Stimulated activated memory B cell treated with anti-CD40 and anti-IgM and Interleukin-4, amounts not matched to agents 10 μg/mL and 1 μg/mL and 100 μg/mL, for 72 hours (primary cell): Measurements from ENCODE around the gene WWC1.

Experiments
- ATAC-seq: fragments of 150-1000 bp; cut with Tn5 transposase; 2 replicates; pipeline ENCODE4 v1.10.0; 2021
- H3K27ac Mint-ChIP-seq: one replicate; pipeline ENCODE4 v1.8.0; 2022; ENCODE audit warnings: mild to moderate bottlenecking, mixed read lengths
- H3K27me3 Mint-ChIP-seq: one replicate; pipeline ENCODE4 v1.8.0; 2022; ENCODE audit warnings: mixed read lengths
- H3K36me3 Mint-ChIP-seq: one replicate; pipeline ENCODE4 v1.8.0; 2022; ENCODE audit warnings: mixed read lengths
- H3K4me1 Mint-ChIP-seq: one replicate; pipeline ENCODE4 v1.8.0; 2022; ENCODE audit warnings: mixed read lengths
- H3K4me3 Mint-ChIP-seq: one replicate; pipeline ENCODE4 v1.8.0; 2022; ENCODE audit warnings: mild to moderate bottlenecking, moderate library complexity, mixed read lengths
- H3K9me3 Mint-ChIP-seq: one replicate; pipeline ENCODE4 v1.8.0; 2022; ENCODE audit warnings: mixed read lengths

WWC1 gene

DNA sequence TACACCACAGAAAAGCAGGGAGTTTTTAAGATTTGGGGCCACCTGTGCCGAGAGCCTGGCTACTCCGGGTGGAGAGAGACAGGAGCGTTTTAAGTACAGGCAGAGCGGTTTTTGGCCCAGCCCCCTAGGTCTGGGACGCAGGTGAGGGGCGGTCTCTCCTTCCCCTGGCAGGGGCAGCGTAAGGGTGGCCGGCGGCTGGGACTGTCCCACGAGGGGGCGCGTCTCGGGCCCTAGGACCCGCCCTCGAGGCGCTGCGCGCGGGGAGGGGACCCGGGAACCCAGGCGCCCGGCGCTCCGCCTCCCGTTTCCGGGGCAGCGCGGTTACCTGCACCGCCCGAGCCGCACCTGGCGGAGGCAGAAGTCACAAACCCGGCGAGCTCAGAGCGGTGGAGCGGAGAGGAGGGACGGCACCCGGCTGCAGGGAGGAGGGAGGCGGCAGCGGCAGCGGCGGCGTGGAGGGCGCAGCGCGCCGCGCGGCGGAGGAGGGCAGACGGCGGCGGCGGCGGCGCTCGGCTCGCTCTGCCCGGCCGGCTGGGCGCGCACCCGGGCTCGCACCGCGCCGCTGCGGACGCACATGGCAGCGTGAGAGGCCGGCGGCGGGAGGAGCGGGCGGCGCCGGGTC is at the start of gene WWC1:
TSS of gene WWC1 (plus strand) at position 304 of the 622 bp plus-strand sequence. CDS start 508 bp downstream, outside the sequence.
- H3K4me1 Mint-ChIP-seq: peaks cover 8% of the 10 kb centered on the region
- H3K36me3 Mint-ChIP-seq: no peaks in the 10 kb centered on the region
- H3K27ac Mint-ChIP-seq: no peak within 1 kb of the TSS
- H3K27me3 Mint-ChIP-seq: peaks cover 50% of the 10 kb centered on the region
- H3K9me3 Mint-ChIP-seq: peaks cover 4% of the 10 kb centered on the region
- ATAC-seq: peak; percentile 87
- H3K4me3 Mint-ChIP-seq: peak within 1 kb of the TSS; percentile 70

DNA sequence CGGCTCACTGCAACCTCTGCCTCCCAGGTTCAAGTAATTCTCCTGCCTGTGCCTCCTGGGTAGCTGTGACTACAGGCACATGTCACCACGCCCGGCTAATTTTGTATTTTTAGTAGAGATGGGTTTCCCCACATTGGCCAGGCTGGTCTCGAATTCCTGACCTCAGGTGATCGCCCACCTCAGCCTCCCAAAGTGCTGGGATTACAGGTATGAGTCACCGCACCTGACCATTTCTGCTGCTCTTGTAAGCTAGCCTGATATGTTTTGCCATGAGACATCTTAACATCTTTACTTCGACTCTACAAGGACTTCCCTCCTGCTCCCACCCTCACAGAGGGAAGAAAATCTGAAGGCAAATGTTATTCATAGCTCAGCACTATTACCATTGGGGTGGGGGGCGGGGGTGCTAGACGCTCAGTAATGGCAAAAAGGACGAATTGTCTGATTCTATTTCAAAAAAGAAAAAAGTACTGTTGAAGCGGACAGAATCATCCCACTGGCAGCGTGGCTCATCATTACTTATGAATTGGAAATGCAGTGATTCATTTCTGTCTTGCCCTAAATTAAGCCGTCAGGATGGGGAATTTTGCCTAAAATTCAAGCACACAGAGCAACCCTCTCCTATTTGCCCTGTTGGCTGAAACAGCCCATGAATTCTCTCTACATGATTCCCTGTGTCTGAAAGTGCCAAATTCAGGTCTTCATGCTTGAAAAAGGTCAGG is 46.4 kb upstream of the WWC1 start:
- H3K27ac Mint-ChIP-seq: no peak overlapping the region
- ATAC-seq: no peak
- H3K4me3 Mint-ChIP-seq: no peak overlapping the region
- peaks cover 5% of the 10 kb centered on the region for H3K9me3 Mint-ChIP-seq
- no peaks in the 10 kb centered on the region for H3K4me1 Mint-ChIP-seq
- H3K27me3 Mint-ChIP-seq: peaks cover 9% of the 10 kb centered on the region
- no peaks in the 10 kb centered on the region for H3K36me3 Mint-ChIP-seq

DNA sequence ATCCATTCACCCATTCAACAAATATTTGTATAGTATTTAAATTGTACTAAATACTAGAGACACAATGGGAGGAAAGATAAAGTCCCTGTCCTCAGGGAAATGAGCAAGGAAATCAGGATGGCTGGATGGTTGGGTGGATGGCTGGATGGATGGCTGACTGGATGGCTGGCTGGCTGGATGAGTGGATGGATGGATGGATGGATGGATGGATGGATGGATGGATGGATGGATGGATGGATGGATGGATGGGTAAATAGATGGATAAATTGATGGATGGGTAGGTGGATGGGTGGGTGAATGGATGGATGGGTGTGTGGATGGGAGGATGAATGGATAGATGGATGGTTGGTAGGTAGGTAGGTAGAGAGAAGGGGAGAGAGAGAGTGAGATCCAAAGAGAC is 41.5 kb upstream of the WWC1 start:
- Mint-ChIP-seq H3K9me3 (peaks cover 11% of the 10 kb centered on the region), H3K36me3 (no peaks in the 10 kb centered on the region), H3K4me1 (no peaks in the 10 kb centered on the region), H3K4me3 (no peak overlapping the region), H3K27me3 (peaks cover 9% of the 10 kb centered on the region), H3K27ac (no peak overlapping the region)
- no peak for ATAC-seq

DNA sequence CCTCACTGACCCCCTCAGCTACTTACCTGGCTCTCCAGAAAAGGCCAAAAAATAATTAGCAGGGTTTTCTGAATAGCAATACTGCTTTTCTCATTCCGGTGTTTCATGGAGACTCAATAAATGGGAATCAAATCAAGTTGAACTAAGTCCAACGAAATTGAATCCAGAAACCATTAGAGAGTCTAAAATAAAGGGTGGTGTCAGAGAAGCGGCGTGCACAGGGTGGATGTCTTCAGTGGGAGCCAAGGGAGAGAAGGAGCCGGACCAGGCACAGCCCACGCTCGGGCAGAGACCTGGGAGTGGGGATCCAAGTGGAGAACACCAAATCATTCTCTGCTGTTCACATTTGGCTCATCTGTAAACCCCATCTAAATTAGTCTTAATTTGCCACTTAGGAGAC is 40.2 kb upstream of the WWC1 start:
- Mint-ChIP-seq H3K27me3 (peaks cover 9% of the 10 kb centered on the region), H3K4me3 (no peak overlapping the region), H3K27ac (no peak overlapping the region), H3K9me3 (peaks cover 11% of the 10 kb centered on the region), H3K4me1 (no peaks in the 10 kb centered on the region), H3K36me3 (no peaks in the 10 kb centered on the region)
- ATAC-seq: no peak

DNA sequence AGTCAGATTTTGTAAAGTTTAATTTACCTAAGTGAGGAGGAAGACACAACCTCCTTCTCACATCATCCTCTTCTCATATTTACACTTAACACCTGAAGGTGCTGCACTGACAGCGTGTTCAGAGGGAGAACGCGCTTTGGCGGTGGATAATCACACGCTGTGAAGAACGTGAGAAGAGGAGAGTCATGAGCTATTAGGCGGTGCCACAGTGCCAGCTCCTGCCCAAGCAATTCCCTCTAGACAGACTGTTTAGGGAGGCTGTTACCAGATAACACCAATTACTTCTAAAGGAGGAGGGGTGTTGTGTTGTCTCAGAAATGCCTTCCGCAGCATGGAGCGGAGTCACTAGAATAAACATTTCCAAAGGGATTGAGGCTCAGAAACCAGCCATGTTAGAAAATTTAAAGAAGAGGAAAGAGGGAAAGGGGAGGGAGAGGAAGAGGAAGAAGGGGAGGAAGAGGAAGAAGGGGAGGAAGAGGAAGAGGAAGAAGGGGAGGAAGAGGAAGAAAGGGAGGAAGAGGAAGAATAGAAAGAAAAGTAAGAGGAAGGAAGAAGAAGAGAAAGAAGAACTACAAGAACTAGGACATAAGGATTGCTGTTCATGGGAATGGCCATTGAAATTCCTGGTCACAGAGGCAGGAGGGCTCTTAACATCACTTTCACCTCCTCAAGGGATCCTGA is 37.3 kb upstream of the WWC1 start:
- Mint-ChIP-seq H3K36me3 (no peaks in the 10 kb centered on the region), H3K4me1 (no peaks in the 10 kb centered on the region), H3K4me3 (no peak overlapping the region), H3K27me3 (no peaks in the 10 kb centered on the region), H3K9me3 (peaks cover 11% of the 10 kb centered on the region), H3K27ac (no peak overlapping the region)
- no peak for ATAC-seq

DNA sequence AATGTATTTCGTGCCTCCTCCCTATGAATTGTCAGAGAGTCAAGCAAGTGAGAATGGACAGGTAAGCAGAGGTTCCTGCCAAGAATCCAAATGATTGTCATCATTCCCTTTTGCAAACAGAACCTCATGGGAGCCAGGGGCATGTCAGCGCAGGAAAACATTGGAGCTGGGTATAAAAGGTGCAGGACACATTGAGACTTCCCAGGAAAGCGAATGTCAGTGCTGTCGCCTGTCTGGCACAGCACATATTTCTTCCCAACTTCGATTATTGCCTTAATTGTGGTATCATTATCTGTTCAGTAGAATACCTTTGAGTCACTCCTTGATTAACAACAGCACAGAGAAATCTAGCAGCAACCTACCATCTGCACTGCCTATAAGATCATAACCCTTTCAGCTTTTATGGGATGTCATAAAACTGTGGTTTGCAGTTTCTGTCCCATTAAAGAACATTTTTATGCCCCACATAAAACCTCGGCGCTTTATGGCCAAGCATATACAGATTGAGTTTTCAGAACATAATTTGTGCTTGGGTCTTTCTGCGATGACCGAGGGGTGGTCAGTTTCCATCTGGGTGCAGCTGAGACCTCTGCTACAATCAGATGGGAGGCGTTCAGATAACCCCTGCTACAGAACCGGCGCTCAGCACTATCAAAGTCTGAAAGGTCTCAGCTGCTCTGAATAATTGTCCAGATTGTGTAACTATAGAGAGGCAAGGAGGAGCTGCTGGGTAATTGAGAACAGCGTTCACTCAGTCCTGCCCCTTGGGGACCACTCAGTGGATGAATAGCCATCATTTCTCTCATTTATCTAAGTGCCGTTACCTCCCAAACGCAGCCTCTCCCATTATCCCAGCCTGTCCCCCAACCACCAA is 30.9 kb upstream of the WWC1 start:
- Mint-ChIP-seq H3K27ac (no peak overlapping the region), H3K36me3 (no peaks in the 10 kb centered on the region), H3K27me3 (peaks cover 12% of the 10 kb centered on the region), H3K4me1 (no peaks in the 10 kb centered on the region), H3K9me3 (no peaks in the 10 kb centered on the region), H3K4me3 (no peak overlapping the region)
- ATAC-seq: no peak

DNA sequence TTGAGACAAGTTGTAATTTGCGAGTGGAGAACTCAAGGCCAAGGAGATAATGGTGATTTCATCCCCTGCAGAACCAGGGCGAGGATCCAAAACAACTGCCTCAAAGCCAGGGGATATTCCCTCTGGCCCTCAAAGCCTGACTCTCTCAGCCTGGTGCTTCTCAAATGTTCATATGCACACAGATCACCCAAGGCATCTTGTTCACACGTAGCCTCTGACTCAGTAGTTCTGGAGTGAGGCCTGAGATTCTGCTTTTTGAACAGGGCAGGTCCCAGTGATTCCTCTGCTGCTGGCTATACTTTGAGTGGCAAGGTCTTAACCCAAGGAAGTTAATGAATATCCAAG is 30.2 kb upstream of the WWC1 start:
- Mint-ChIP-seq H3K9me3 (no peaks in the 10 kb centered on the region), H3K27ac (no peak overlapping the region), H3K36me3 (no peaks in the 10 kb centered on the region), H3K4me3 (no peak overlapping the region), H3K4me1 (no peaks in the 10 kb centered on the region), H3K27me3 (peaks cover 12% of the 10 kb centered on the region)
- no peak for ATAC-seq

DNA sequence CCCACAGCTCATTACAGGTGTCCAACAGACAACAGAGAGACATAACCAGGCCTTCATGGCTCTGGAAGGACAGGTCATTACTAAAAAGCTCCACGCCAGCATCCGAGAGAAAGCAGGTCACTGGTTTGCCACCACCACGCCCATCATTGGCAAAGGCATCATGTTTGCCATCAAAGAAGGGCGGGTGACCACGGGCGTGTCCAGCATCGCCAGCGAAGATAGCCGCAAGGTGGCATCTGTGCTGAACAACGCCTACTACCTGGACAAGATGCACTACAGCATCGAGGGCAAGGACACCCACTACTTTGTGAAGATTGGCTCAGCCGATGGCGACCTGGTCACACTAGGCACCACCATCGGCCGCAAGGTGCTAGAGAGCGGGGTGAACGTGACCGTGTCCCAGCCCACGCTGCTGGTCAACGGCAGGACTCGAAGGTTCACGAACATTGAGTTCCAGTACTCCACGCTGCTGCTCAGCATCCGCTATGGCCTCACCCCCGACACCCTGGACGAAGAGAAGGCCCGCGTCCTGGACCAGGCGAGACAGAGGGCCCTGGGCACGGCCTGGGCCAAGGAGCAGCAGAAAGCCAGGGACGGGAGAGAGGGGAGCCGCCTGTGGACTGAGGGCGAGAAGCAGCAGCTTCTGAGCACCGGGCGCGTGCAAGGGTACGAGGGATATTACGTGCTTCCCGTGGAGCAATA is 29.3 kb upstream of the WWC1 start:
- Mint-ChIP-seq H3K9me3 (no peaks in the 10 kb centered on the region), H3K4me3 (no peak overlapping the region), H3K27ac (no peak overlapping the region), H3K27me3 (peaks cover 20% of the 10 kb centered on the region), H3K36me3 (no peaks in the 10 kb centered on the region), H3K4me1 (no peaks in the 10 kb centered on the region)
- ATAC-seq: peak; percentile 40

DNA sequence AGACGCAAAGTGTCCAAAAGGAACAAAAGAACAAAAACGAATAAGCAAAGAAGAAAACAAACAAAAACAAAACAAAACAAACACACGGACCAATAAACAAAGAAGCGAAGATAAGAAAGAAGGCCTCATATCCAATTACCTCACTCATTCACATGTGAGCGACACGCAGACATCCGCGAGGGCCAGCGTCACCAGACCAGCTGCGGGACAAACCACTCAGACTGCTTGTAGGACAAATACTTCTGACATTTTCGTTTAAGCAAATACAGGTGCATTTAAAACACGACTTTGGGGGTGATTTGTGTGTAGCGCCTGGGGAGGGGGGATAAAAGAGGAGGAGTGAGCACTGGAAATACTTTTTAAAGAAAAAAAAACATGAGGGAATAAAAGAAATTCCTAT is 28.3 kb upstream of the WWC1 start:
- ATAC-seq: no peak
- H3K36me3 Mint-ChIP-seq: no peaks in the 10 kb centered on the region
- H3K27me3 Mint-ChIP-seq: peaks cover 23% of the 10 kb centered on the region
- no peaks in the 10 kb centered on the region for H3K4me1 Mint-ChIP-seq
- no peak overlapping the region for H3K4me3 Mint-ChIP-seq
- H3K9me3 Mint-ChIP-seq: no peaks in the 10 kb centered on the region
- H3K27ac Mint-ChIP-seq: no peak overlapping the region

DNA sequence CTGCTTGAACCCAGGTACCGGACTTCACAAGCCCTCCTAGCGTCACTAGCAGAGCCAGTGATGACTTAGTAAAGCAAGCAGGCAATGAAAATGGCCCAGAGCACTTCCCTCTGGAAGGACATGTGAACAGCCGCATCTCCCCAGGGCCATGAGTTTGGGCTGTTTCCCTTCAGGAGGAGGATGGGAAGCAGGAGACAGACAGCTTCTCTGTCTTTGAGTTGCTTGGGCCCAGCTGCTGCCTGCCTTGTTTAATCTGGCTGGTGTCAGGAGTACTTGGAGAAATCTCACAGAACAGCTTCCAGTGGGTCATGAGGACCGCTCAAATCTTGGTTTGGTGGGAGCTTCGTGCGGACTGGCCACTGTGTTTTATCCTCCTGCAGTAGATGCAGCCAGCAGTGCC is 25.4 kb upstream of the WWC1 start:
- no peak for ATAC-seq
- peaks cover 13% of the 10 kb centered on the region for H3K4me1 Mint-ChIP-seq
- no peaks in the 10 kb centered on the region for H3K36me3 Mint-ChIP-seq
- no peaks in the 10 kb centered on the region for H3K9me3 Mint-ChIP-seq
- H3K4me3 Mint-ChIP-seq: no peak overlapping the region
- H3K27ac Mint-ChIP-seq: no peak overlapping the region
- peaks cover 38% of the 10 kb centered on the region for H3K27me3 Mint-ChIP-seq

DNA sequence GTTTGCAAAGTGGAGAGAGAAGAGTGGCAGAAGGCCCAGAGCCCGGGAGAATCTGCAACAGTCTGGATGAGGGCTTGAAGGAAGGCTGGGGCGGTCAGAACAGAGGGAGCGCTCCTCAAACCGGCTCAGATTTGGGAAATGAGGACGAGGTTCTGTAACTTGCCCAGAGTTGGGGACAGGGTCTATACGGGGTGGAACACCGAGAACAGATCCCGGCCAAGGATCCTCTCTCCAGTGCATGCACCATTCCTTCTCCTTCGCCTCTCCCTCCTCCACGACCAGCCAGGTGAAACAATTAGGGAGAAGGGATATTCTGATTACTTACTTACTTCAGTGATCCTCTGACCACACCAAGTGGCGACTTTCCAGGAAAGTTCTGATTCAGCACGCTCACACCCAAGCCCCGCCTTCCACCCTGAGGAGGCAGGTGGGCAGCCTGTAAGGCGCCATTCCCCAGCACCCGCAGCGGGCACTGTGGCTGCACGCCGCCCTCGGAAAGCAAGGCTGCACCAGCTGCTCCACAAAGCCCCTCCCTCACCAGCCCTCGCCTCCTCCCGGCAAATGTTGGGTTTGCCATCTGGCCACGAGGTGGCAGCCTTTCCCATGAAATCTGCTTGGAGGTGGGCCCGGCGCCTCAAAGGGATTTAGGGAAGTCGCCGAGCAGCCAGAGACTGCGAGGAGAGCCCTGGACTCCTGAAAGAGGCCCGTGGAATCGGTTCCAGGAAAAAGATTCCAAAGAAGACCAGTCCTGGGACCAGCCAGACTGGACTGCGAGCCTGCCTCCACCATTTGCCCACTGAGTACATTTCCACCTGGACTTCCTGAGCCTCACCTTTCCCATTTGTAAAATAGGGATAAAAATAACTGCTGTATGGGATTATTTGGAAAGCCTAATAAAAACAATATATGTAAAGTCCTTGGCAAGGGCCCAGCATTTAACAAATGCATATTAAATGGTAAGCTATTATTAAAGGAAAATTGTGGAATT is 22.2 kb upstream of the WWC1 start:
- ATAC-seq: peak; percentile 65
- peaks cover 13% of the 10 kb centered on the region for H3K4me1 Mint-ChIP-seq
- H3K27me3 Mint-ChIP-seq: peaks cover 44% of the 10 kb centered on the region
- peak overlapping the region; percentile 45 for H3K4me3 Mint-ChIP-seq
- H3K9me3 Mint-ChIP-seq: no peaks in the 10 kb centered on the region
- H3K36me3 Mint-ChIP-seq: no peaks in the 10 kb centered on the region
- H3K27ac Mint-ChIP-seq: no peak overlapping the region

DNA sequence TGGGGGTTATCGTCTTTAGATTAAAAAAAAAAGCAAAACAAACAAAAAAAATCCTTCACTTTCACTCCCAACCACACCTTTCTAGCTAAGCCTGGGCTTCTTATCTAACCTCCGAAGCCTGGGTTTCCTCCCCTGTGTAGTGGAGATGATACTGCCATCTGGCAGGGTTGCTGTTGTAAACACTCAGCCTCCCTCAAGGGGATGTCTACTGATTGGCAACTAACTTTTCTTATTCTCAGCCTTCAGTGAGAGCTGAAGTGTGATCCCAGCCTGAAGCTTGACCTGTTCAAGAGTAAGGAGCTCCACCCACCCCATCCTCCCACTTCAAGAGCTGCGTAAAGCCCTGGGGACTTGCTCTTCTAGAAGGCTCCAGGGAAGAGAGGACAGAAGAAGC is 21.5 kb upstream of the WWC1 start:
- H3K9me3 Mint-ChIP-seq: no peaks in the 10 kb centered on the region
- H3K27ac Mint-ChIP-seq: no peak overlapping the region
- H3K4me3 Mint-ChIP-seq: no peak overlapping the region
- ATAC-seq: no peak
- H3K27me3 Mint-ChIP-seq: peaks cover 44% of the 10 kb centered on the region
- H3K4me1 Mint-ChIP-seq: peaks cover 13% of the 10 kb centered on the region
- no peaks in the 10 kb centered on the region for H3K36me3 Mint-ChIP-seq

DNA sequence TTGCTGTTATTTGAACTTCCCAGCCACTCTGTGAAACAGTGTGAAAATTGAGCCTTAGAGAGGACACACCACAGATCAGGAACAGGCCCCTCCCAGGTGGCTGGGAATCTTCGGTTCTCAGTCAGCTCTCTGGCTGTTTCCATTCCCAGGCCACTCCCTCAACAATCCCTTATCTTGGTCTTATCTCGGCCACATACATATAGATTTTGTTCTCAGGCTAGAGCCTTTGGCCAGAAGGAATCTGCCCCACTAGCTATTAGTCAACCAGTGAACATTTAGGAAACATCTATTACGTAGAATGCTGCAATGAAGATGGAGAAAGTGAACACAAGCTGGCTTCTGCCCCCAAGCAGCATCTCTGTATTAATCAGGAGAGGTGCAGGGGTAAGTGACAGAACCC is 21.0 kb upstream of the WWC1 start:
- peaks cover 13% of the 10 kb centered on the region for H3K4me1 Mint-ChIP-seq
- H3K9me3 Mint-ChIP-seq: no peaks in the 10 kb centered on the region
- ATAC-seq: no peak
- H3K36me3 Mint-ChIP-seq: no peaks in the 10 kb centered on the region
- no peak overlapping the region for H3K4me3 Mint-ChIP-seq
- H3K27ac Mint-ChIP-seq: no peak overlapping the region
- peaks cover 44% of the 10 kb centered on the region for H3K27me3 Mint-ChIP-seq
